WTC11 (cell line): ENCODE measurements around the gene MYORG.

Source experiments
- CREM ChIP-seq: sonication (generic); formaldehyde crosslinking; IDR thresholded peaks from 2 replicates; pipeline ENCODE4 v1.8.1; 2022; ENCODE audit warnings: mild to moderate bottlenecking, missing genetic modification reagents, moderate library complexity
- TF ChIP-seq, protein P1 (sequence below): fragments of 200-600 bp; IDR thresholded peaks from 2 replicates; pipeline ENCODE4 v1.8.0; 2022; ENCODE audit warnings: antibody characterized with exemption
- TF ChIP-seq, protein P2 (sequence below): sonication (generic); formaldehyde crosslinking; IDR thresholded peaks from 2 replicates; pipeline ENCODE4 v1.8.1; 2023; ENCODE audit warnings: mild to moderate bottlenecking, missing genetic modification reagents, moderate library complexity

DNA sequence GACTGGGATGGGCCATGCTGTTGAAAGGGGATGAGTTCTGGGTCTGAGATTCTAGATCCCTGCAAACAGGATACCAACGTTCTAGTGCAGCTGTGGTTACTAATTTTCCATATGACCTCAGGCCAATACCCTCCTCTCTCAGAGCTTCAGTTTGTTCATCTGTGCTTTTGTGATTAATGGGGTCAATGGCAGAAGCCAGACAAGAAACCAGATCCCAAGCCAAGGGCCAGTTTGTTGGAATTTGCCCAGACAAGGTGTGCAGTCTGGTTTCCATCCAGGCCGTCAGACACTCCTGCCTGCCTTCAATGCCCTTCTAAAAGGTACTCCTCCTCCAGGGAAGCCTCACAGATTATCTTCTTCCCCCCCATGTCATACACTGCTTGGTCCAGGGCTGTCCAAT, 11.4 kb downstream of the MYORG start:
- TF ChIP-seq, protein P1, sequence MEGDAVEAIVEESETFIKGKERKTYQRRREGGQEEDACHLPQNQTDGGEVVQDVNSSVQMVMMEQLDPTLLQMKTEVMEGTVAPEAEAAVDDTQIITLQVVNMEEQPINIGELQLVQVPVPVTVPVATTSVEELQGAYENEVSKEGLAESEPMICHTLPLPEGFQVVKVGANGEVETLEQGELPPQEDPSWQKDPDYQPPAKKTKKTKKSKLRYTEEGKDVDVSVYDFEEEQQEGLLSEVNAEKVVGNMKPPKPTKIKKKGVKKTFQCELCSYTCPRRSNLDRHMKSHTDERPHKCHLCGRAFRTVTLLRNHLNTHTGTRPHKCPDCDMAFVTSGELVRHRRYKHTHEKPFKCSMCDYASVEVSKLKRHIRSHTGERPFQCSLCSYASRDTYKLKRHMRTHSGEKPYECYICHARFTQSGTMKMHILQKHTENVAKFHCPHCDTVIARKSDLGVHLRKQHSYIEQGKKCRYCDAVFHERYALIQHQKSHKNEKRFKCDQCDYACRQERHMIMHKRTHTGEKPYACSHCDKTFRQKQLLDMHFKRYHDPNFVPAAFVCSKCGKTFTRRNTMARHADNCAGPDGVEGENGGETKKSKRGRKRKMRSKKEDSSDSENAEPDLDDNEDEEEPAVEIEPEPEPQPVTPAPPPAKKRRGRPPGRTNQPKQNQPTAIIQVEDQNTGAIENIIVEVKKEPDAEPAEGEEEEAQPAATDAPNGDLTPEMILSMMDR: no peak
- no peak for TF ChIP-seq CREM (CRISPR knock-in tag)
- TF ChIP-seq, protein P2, sequence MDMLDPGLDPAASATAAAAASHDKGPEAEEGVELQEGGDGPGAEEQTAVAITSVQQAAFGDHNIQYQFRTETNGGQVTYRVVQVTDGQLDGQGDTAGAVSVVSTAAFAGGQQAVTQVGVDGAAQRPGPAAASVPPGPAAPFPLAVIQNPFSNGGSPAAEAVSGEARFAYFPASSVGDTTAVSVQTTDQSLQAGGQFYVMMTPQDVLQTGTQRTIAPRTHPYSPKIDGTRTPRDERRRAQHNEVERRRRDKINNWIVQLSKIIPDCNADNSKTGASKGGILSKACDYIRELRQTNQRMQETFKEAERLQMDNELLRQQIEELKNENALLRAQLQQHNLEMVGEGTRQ: no peak
